ENCODE results near the gene PLEKHA7. TPM values are rescaled to one million over a fixed set of nuclear protein-coding genes. Genes with fewer than 3 reads are reported as not detected.
A peak's percentile ranks its signal among the peaks of the same experiment; 100 is the strongest.

Gene PLEKHA7
- total RNA-seq, 1 donor from 2014 or later: 45.9 TPM

GRCh38 chr11:16992846-16993245 is 21.4 kb downstream of the PLEKHA7 start:
- Histone ChIP-seq H3K4me3 (no peak overlapping the region), H3K27me3 (no peaks in the 10 kb centered on the region), H3K27ac (no peak overlapping the region), H3K9me3 (no peaks in the 10 kb centered on the region), H3K36me3 (no peaks in the 10 kb centered on the region), H3K4me1 (peaks cover 4% of the 10 kb centered on the region)
- intact Hi-C loops (cut with DNase I): no loop called here
- DNase-seq (ENCODE audit: extremely low spot score in 2 of 2): no peak
- TF ChIP-seq POLR2A (IDR thresholded peaks at IDR 0.05) (no peak), CTCF (IDR thresholded peaks at IDR 0.05) (no peak), POLR2AphosphoS5 (IDR thresholded peaks at IDR 0.05; ENCODE audit: insufficient read depth in 1 of 2, low read depth in 1 of 2) (no peak)

GRCh38 chr11:16989554-16989953 is 24.7 kb downstream of the PLEKHA7 start:
- no peaks in the 10 kb centered on the region for H3K27me3 ChIP-seq
- H3K9me3 ChIP-seq: no peaks in the 10 kb centered on the region
- no peaks in the 10 kb centered on the region for H3K36me3 ChIP-seq
- H3K4me1 ChIP-seq: peaks cover 21% of the 10 kb centered on the region
- TF ChIP-seq CTCF (IDR thresholded peaks at IDR 0.05): no peak
- no peak for TF ChIP-seq POLR2A (IDR thresholded peaks at IDR 0.05)
- intact Hi-C loops (cut with DNase I): no loop called here
- no peak overlapping the region for H3K4me3 ChIP-seq
- H3K27ac ChIP-seq: no peak overlapping the region
- DNase-seq (ENCODE audit: extremely low spot score in 2 of 2): no peak

GRCh38 chr11:16987205-16987568 is 27.0 kb downstream of the PLEKHA7 start:
- Histone ChIP-seq H3K27ac (peak overlapping the region; percentile 18), H3K36me3 (no peaks in the 10 kb centered on the region), H3K4me3 (no peak overlapping the region), H3K4me1 (peaks cover 22% of the 10 kb centered on the region), H3K27me3 (no peaks in the 10 kb centered on the region), H3K9me3 (no peaks in the 10 kb centered on the region)
- TF ChIP-seq POLR2AphosphoS5 (IDR thresholded peaks at IDR 0.05; ENCODE audit: insufficient read depth in 1 of 2, low read depth in 1 of 2): no peak
- TF ChIP-seq CTCF (IDR thresholded peaks at IDR 0.05): no peak
- TF ChIP-seq POLR2A (IDR thresholded peaks at IDR 0.05): no peak
- intact Hi-C loops (cut with DNase I): no loop called here
- DNase-seq (ENCODE audit: extremely low spot score in 2 of 2): no peak

- DNase-seq (ENCODE audit: extremely low spot score in 2 of 2): no peak
These were observed 27.6 kb downstream of the PLEKHA7 start for GRCh38 chr11:16986434-16987204.

More at GRCh38 chr11:16986434-16987204, 27.6 kb downstream of the PLEKHA7 start:
- intact Hi-C loops (cut with DNase I): no loop called here
- Histone ChIP-seq H3K27me3 (no peaks in the 10 kb centered on the region), H3K27ac (no peak overlapping the region), H3K9me3 (no peaks in the 10 kb centered on the region), H3K4me3 (no peak overlapping the region), H3K36me3 (no peaks in the 10 kb centered on the region), H3K4me1 (peaks cover 28% of the 10 kb centered on the region)
- TF ChIP-seq CTCF (IDR thresholded peaks at IDR 0.05) (no peak), POLR2AphosphoS5 (IDR thresholded peaks at IDR 0.05; ENCODE audit: insufficient read depth in 1 of 2, low read depth in 1 of 2) (no peak)

Data from vagina (tissue), 2 donors.